Measurements from ENCODE around the gene TRIM9.

TRIM9 gene

GRCh38 chr14:51056421-51056820, 38.5 kb downstream of the TRIM9 start:
- peak in 1 of 2 experiments; percentile 29 for DNase-seq

GRCh38 chr14:51053157-51053556, 41.7 kb downstream of the TRIM9 start:
- DNase-seq, result no peak

GRCh38 chr14:51044961-51045360, 49.9 kb downstream of the TRIM9 start:
- no peak for DNase-seq

- DNase-seq, result no peak
These were observed 53.0 kb downstream of the TRIM9 start for GRCh38 chr14:51041883-51042282.

- no peak for DNase-seq
These were observed 53.8 kb downstream of the TRIM9 start for GRCh38 chr14:51041108-51041531.

GRCh38 chr14:51039252-51039651, 55.7 kb downstream of the TRIM9 start:
- DNase-seq, result no peak

- no peak for DNase-seq
These were observed 59.2 kb downstream of the TRIM9 start for GRCh38 chr14:51035611-51036192.

GRCh38 chr14:51028851-51029754, 65.8 kb downstream of the TRIM9 start:
- DNase-seq, result no peak

GRCh38 chr14:51028361-51028760, 66.5 kb downstream of the TRIM9 start:
- DNase-seq, result no peak

GRCh38 chr14:51024377-51024776, 70.5 kb downstream of the TRIM9 start:
- DNase-seq, result no peak

- no peak for DNase-seq
These were observed 70.9 kb downstream of the TRIM9 start for GRCh38 chr14:51023964-51024363.

GRCh38 chr14:51022769-51023168, 72.1 kb downstream of the TRIM9 start:
- DNase-seq, result no peak

GRCh38 chr14:51020024-51020710, 74.7 kb downstream of the TRIM9 start:
- no peak for DNase-seq

- DNase-seq, result no peak
These were observed 75.8 kb downstream of the TRIM9 start for GRCh38 chr14:51019089-51019488.

- DNase-seq, result no peak
These were observed 76.4 kb downstream of the TRIM9 start for GRCh38 chr14:51018521-51018920.

GRCh38 chr14:51014625-51015024, 80.3 kb downstream of the TRIM9 start:
- no peak for DNase-seq

GRCh38 chr14:51014086-51014485, 80.8 kb downstream of the TRIM9 start:
- DNase-seq, result no peak

GRCh38 chr14:51012055-51012454, 82.8 kb downstream of the TRIM9 start:
- no peak for DNase-seq

- DNase-seq, result no peak
These were observed 86.5 kb downstream of the TRIM9 start for GRCh38 chr14:51008446-51008845.

- peak; percentile 71 to 81 for DNase-seq
These were observed 88.1 kb downstream of the TRIM9 start for GRCh38 chr14:51006781-51007211.

- DNase-seq, result no peak
These were observed 88.6 kb downstream of the TRIM9 start for GRCh38 chr14:51006324-51006723.

GRCh38 chr14:51004801-51005526, 89.9 kb downstream of the TRIM9 start:
- peak; percentile 69 to 78 for DNase-seq

GRCh38 chr14:51004352-51004800, 90.5 kb downstream of the TRIM9 start:
- peak in 1 of 2 experiments; percentile 56 for DNase-seq
